Skin epidermis (tissue), 12 donors: ENCODE results near the gene IL20RB.
"Not testable (repeated sequence)": the region's sequence is repeated elsewhere in the genome, so short reads cannot be mapped to it uniquely, and the experiment has no call there.

ENCODE experiments used
- H3K27ac ChIP-seq, 21 experiments: fragments of 200-600 bp; sonication (generic) in 11 of 21; one replicate each; pipeline ENCODE4 v1.5.0; 2020; ENCODE audit warnings: mild to moderate bottlenecking in 3 of 21, inconsistent platforms in 2 of 21, moderate library complexity in 2 of 21
- H3K4me3 ChIP-seq, 7 experiments: fragments of 200-600 bp; sonication (generic) in 2 of 7; one replicate each; pipeline ENCODE4 v1.5.0; 2020; ENCODE audit warnings: inconsistent platforms in 2 of 7, mild to moderate bottlenecking in 2 of 7, moderate library complexity in 1 of 7

Gene IL20RB

DNA sequence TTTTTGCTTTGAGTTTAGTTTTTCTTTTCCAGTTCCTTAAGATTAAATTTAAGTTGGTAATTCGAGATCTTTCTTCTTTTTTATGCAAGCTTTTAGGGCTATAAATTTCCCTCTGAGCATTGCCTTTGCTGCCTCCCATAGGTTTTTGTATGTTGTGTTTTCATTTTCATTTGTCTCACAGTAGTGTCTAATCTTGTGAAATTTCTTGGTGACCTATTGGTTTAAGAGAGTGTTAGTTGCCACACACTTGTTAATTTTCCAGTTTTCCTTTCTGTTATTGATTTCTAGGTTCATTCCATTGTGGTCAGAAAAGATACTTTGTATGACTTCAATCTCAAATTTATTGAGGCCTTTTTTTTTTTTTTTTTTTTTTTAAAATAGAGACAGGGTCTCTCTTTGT lies 18.3 kb upstream of the IL20RB start:
- H3K27ac ChIP-seq, result peak overlapping the region in 3 of 21 experiments; percentile 6 to 49 (median 16)
- H3K4me3 ChIP-seq, result no peak overlapping the region

DNA sequence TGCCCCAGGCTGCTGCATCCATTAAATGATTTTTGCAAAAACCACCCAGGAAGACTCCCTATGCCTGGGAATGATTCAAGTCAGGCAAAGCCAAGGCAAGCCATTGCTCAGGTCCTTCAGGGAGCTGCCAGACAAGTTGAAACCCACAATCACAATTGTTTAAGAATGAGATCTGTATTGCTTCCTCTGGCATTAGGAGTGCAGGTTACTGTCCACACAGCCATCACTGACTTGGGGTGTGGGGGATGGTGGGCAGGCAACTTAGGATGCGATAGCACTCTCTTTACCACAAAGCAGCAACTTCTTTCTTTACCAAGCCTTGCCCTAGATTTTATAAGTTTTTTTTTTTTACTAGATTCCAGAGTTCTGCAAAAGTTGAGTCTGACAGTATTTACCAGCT lies 15.0 kb upstream of the IL20RB start:
- Histone ChIP-seq H3K4me3 (no peak overlapping the region), H3K27ac (peak overlapping the region in 3 of 21 experiments; percentile 2 to 21 (median 13))

DNA sequence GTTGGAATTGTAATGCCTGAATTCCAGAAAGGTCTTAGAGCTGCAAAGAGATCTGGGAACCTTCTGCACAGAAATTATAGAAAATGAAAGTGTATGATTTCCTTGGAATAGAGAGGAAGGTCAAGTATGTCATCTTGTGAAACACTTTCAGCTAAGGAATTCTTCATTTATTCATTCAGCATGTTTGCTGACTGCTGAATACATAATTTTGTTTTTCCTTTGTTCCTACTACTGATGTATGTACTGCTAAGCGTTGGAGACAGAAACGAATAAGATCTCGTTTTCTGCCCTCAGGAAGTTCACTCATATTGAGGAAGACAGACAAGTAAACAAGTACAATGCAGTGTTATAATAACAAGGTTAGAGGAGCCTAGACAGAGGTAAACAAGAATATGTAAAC lies 14.3 kb upstream of the IL20RB start:
- no peak overlapping the region for H3K4me3 ChIP-seq
- H3K27ac ChIP-seq, result peak overlapping the region in 8 of 21 experiments; percentile 2 to 57 (median 34)

DNA sequence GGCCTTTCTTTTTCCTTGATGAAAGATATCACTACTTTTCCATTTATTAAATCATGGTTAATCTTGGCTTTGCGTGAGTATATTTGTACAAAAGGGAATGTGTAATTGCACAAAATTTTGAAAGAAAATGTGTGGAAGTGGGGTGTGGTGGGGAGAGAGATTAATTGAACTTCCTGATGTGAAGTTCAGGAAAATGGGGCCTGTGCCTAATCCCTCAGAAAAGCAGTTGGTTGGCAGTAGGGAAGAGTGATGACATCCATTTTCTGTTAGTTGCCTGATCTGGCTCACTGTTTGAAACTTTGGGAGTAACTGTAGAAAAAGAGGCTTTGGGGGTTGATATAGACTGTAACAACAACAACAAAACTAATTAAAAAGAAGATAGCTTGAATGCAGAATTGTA lies 10.8 kb upstream of the IL20RB start:
- Histone ChIP-seq H3K4me3 (no peak overlapping the region), H3K27ac (no peak overlapping the region)

DNA sequence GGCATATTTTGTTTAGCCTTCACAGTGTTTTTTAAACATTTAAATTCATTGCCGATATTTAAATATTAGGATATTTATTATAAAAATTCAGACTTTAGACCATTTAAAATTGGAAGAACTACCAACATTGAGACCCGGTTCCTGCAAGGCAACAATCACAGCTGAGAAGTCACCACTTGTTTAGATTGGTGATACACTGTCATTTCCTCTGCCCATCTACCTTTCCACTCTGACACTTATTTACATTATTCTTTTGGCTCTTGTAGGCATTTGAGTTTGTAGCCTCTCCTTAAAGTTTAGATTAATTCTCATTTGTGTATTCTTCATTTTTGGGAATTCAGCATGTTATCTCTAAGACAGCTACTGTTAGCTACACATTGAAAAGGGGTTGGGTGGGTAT lies 10.3 kb upstream of the IL20RB start:
- no peak overlapping the region for H3K4me3 ChIP-seq
- H3K27ac ChIP-seq, result no peak overlapping the region

DNA sequence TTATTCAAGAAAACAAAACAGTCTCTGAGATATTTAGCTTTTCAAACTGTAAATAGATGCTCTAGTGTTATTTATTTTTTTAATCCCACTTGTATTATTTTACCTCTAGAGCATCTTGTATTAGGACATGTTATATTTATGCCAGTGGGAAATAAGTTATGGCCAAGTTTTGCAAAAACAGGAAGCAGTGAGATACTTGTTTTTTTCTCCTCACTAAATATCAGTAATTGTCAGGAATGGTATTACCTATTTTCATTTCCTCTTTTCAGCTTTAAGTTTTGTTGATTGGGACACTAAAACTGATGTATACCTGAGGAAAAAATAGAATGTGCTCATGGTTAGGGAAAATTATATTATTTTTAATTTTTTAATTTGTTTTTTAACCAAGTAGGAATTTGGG lies 8.6 kb upstream of the IL20RB start:
- peak overlapping the region in 2 of 21 experiments; percentile 9 to 27 for H3K27ac ChIP-seq
- no peak overlapping the region for H3K4me3 ChIP-seq

DNA sequence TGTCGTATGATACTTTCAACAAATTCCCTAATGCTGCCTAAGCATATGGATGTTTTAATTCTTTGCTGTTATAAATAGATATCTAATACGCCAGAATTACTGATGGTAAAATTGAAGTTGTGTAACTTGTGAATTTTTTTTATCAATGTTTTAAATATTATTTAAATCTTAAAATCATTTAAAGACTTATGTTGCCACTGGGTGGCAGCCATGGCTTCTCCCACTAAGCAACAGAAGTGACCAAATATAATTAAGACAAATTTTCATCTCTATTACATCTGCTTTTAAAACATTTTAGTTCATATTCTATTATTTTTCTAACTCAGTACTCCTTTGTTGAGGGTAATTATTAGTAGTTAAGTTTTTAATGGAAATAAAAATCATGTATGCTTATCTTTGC lies 8.1 kb upstream of the IL20RB start:
- Histone ChIP-seq H3K27ac (peak overlapping the region in 2 of 21 experiments; percentile 9 to 28), H3K4me3 (no peak overlapping the region)

DNA sequence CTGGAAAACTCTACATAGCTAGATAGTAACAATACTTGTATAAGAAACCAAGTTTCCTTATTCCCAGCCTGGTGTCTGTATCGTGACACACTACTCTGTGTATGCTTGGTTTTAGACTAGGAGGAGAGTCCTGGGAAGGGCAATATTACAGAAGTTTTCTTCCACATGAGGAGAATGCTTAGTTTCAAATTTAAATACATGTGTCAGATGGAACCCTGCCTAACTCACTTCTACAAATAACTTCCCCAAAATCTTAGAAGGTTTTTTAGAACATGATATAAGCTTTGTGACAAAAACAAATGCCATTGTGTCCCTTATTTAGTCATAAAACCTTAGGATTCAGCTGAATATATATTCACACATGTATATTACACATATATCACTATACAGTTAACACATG lies 7.2 kb upstream of the IL20RB start:
- H3K27ac ChIP-seq, result peak overlapping the region in 3 of 21 experiments; percentile 14 to 37 (median 27)
- no peak overlapping the region for H3K4me3 ChIP-seq

DNA sequence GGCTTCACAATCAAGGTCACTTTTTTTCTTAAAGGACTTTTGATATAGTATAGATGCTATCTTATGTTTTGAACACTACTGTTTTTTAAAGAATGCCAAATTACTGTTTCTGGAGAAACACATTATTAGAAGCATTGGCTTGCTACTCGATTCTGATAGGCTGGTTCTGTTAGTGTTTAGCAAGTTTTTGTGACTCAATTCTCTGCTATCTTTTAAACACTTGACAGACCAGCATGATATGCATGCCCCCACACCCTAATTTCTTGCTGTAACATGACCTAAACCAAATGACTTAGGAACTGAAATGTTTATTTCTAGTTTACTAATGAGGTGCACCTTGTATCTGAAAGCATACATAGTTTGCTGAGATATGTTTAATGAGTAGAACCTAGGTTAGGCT lies 5.5 kb upstream of the IL20RB start:
- H3K4me3 ChIP-seq, result no peak overlapping the region
- peak overlapping the region in 9 of 21 experiments; percentile 1 to 53 (median 23) for H3K27ac ChIP-seq

DNA sequence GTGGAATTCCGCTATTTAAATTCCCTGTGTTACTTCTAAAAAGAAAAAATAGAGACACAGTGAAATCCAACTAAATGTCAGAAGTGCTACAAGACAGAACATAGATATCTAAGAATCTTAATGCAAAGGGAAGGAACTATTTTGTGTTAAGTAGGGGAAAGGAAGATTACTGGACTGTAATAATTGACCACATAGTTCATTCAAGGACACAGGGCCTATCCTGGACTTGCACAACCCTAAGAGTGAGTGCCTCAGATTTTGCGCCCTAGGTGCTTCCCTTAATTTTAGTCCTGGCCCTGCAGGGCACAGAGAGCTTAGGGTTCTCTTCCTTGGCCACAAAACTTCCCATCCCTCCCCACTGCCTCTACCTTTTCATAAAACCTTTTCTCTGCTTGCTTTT lies 3.5 kb upstream of the IL20RB start:
- H3K27ac ChIP-seq, result peak overlapping the region in 2 of 21 experiments; percentile 20 to 57

DNA sequence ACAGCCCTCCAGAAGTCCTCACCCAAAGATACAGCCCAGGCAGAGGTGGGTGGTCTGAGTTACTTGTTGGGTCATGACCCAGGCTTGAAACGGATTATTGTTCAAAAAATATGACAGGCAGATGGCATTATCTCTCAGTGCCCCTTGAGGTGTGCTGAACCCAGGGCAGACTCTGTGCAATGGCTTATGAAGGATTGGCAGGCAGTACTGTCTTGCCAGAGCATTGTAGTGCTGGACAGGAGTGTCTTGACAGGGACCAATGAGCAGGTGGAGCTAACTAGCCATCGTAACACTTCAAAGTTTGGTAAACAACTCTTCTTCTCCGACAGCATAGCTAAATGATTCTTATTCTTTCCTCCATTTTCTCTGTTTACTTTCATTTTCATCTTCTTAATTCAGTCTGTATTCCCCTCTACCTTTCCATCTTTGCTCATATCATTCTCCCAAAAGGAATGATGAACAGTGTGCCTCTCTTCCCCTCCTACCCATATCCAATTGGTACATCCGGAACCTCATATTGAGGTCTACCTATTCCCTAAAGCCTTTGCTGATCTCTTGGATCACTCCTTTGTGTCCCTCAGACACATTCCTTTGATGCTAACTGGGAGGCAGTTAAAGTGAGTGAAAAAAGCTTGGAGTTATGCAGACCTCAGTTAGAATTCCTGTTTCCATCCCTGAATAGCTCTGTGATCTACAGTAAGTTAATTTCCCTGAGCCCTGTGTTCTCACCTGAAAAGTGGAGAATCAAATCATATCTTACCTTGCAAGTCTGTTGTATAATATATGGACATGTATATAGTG lies 2.6 kb upstream of the IL20RB start:
- H3K4me3 ChIP-seq, result no peak overlapping the region
- H3K27ac ChIP-seq, result peak overlapping the region in 10 of 21 experiments; percentile 3 to 57 (median 28)

More for the DNA sequence above, 3.5 kb upstream of the IL20RB start:
- no peak overlapping the region for H3K4me3 ChIP-seq

DNA sequence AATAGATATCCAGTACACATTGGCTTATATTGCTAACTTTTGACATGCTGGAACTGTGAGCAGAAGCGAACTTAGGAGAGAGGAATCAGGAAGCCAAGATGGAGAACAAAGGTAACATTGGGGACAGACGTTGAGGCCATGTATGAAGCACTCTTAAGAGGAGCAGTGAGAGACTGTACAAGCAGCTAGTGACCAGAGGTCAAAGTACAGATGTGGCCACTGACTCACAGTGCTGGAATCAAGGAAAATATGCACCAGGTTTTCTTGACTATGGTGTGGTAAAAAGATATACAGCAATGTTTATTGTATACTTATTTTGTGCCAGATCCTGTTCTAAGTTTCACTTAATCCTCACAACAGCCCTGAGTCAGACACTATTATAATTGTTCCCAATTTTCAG lies 2.0 kb upstream of the IL20RB start:
- peak overlapping the region in 10 of 21 experiments; percentile 1 to 57 (median 28) for H3K27ac ChIP-seq
- H3K4me3 ChIP-seq, result no peak overlapping the region

DNA sequence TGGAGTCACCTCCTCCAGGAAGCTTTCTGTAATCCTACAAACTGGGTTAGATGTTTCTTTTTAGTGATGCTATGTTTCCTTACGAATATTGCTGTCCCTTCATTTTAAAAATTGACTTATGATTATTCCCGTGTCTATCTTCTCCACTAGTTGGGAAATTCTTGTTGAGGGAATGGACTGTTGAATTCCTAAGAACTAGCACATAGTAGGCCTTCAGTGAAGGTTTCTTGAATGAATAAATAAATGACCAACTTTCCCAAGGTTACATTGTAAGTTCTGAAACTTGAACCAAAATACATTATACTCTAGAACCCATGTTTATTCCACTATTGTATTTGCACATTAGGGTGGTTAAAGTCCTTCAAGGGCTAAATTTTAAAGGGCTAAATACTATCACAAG lies 812 bp upstream of the IL20RB start:
- Histone ChIP-seq H3K4me3 (no peak overlapping the region), H3K27ac (peak overlapping the region in 6 of 21 experiments; percentile 6 to 77 (median 54))

DNA sequence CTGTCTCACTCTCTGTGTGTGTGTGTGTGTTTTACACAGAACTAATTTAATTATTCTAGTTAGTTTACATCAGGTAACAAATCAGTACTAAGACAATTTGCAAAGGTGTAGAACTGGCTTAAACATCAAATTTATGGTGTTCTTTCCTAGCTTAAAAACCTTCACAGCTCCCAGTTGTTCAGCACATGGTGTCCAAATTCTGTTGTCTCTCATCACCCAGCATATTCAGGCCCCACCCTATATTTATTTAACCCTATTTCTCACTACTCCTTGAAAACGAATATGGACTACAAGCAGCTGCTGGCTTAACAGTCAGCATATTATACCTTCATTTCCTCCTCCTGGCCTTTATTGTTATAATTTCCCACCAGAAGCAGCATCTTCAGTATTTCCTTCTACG lies 1.2 kb downstream of the IL20RB start:
- Histone ChIP-seq H3K27ac (peak overlapping the region in 19 of 21 experiments; percentile 30 to 88 (median 71)), H3K4me3 (peak overlapping the region in 6 of 7 experiments; percentile 7 to 37 (median 18))

DNA sequence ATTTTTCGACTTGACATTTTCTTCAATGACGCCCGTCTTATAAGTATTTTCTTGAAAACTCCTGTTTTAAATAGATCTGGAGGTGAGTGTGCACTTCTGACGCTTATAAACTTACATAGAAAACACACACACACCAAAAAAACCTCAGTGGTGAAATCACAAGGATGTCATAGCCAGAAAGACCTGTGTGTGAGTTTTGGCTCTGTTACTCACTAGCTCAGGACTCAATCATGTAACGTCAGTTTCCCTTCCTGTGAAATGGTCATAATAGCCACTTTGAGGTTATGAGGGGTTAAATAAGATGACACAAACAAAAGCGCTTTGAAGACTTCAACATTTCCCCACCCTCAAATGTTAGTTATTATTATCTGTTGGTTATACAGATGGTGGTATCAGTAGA lies 1.8 kb downstream of the IL20RB start:
- H3K27ac ChIP-seq, result peak overlapping the region in 18 of 21 experiments; percentile 9 to 88 (median 70)

DNA sequence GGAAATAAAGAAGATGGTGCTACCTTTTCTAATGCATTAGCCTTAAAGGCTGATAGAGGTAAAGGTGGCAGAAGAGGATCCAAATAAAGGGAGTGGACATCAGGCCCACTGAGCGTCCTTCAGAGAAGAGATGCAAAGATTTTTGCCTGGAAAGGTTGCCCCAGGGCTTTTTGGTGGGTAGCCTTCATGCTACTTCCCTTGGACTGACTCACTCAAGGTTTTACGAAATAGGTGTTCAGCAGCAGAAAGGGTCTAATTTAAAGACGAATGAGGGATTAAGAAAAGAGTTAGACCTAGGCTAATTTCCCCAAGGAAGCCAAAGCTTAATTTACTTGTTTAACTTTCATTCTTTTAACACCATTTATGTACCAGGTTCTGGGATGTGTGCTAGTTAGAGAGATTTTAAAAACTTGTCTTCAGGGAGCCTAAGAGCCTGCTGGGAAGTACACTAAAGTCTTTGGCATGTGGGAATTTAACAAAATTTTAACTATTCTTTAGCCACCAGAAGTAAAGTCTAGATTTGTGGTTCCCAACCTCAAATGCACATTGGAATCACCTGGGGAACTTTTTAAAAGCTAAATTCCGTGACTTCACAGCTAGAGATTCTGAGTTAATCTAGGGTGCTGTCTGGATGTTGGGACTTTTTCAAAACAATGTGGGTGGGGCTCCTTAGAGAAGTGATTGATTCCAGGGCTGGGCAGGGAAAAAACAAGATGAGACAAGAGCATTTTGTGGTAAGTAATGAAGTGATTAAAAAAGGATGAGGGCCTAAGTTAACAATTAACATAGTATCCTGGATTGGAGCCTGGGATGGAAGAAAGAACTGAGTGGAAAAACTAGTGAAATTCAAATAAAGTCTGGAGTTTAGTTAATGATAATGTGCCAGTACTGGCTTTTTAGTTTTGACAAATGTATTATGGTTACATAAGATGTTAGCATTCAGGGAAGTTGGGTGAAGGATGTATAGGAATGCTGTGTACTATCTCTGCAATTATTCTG lies 3.4 kb downstream of the IL20RB start:
- Histone ChIP-seq H3K27ac (peak overlapping the region in 20 of 21 experiments; percentile 4 to 88 (median 63)), H3K4me3 (peak overlapping the region in 2 of 7 experiments; percentile 3 to 4)

More for the DNA sequence above, 1.8 kb downstream of the IL20RB start:
- peak overlapping the region in 6 of 7 experiments; percentile 5 to 37 (median 12) for H3K4me3 ChIP-seq

DNA sequence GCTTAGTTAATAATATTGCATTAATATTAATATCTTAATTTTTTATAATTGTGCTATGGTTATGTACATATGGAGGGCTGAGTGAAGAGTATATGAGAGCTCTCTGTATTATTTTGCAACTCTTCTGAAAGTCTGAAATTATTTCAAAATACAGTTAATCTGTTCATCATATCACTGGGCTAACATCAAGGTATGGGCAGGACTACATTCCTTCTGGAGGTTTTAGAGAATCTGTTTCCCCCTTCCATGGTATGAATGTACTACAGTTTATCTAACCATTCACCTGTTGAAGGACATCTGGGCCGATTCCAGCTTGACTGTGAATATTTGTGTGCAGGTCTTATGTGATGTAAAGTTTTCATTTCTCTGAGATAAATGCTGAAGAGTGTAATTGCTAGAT lies 5.1 kb downstream of the IL20RB start:
- Histone ChIP-seq H3K4me3 (no peak overlapping the region), H3K27ac (no peak overlapping the region)

DNA sequence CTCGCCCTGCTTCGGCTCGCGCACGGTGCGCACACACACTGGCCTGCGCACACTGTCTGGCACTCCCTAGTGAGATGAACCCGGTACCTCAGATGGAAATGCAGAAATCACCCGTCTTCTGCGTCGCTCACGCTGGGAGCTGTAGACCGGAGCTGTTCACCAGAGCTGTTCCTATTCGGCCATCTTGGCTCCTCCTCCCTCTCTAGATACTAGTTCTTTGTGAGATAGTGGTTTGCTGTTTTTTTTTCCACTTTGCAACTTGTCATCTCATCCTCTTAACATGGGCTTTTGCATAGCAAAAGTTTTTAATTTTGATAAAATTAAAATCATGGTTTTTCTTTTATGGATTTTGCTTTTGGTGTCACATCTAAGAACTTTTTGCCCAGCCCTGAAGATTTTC lies 11.8 kb downstream of the IL20RB start:
- not testable (repeated sequence) for H3K27ac ChIP-seq, H3K4me3 ChIP-seq

DNA sequence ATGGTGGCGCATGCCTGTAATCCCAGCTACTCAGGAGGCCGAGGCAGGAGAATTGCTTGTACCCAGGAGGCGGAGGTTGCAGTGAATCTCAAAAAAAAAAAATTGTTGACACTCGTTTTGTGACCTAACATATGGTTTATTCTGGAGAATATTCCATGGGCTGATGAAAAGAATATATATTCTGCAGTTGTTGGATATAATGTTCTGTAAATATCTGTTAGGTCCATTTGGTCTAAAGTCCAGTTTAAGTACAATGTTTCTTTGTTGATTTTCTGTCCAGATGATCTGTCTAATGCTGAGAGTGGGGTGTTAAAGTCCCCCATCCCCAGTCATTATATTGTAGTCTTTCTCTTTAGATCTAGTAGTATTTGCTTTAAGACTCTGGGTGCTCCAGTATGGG lies 15.6 kb downstream of the IL20RB start:
- H3K27ac ChIP-seq, result no peak overlapping the region
- no peak overlapping the region for H3K4me3 ChIP-seq

DNA sequence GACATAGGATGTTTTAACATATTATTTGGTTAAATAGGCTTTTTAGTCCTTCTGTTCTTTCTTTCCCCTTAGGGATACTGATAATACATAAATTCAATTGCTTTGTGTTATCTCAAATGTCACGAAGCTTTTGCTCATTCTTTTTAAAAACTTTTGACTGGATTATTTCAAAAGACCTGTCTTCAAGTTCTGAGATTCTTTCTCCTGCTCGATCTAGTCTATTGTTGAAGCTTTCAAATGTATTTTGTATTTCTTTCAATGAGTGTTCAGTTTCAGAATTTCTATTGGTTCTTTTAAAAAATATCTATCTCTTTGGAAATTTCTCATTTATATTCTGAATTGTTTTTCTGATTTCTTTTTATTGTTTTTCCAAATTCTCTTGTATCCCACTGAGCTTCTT lies 16.9 kb downstream of the IL20RB start:
- Histone ChIP-seq H3K4me3 (no peak overlapping the region), H3K27ac (no peak overlapping the region)
